HTERT RPE-1 (cell line): Measurements from ENCODE around the gene PHACTR1.
"Not testable (repeated sequence)": the region's sequence is repeated elsewhere in the genome, so short reads cannot be mapped to it uniquely, and the experiment has no call there.

ENCODE experiments used
- in situ Hi-C: fragments of 300-500 bp; cut with MboI; formaldehyde crosslinking; loops from 4 replicates; pipeline ENCODE4 v1.14.3; 2020; ENCODE audit warnings: low sequenced_read_pairs

The PHACTR1 gene

GRCh38 chr6:12943549-12943948 lies 227.0 kb downstream of the PHACTR1 start:
- in situ Hi-C loops = no loop called here

DNA sequence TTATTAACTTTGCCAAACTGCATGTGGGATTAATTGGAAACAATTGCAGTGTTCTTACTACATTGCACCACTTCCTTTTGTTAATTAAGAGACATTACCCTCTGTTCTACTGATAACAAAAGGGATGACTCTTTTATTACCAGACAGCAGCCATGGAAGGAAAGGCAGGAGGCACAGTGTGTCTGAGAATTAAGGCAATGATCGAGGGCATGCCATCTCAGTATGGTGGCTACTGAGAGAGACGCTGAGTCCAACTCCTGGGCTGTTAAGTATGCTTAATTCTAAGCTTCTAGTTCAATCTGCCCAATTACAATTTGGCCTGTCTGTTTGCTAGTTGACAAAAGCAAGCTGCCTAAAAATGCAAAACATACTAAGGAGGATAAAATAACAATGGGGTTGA lies 227.4 kb downstream of the PHACTR1 start:
- in situ Hi-C loops = no loop called here

GRCh38 chr6:12944528-12944927 lies 228.0 kb downstream of the PHACTR1 start:
- in situ Hi-C loops = not testable (repeated sequence)

DNA sequence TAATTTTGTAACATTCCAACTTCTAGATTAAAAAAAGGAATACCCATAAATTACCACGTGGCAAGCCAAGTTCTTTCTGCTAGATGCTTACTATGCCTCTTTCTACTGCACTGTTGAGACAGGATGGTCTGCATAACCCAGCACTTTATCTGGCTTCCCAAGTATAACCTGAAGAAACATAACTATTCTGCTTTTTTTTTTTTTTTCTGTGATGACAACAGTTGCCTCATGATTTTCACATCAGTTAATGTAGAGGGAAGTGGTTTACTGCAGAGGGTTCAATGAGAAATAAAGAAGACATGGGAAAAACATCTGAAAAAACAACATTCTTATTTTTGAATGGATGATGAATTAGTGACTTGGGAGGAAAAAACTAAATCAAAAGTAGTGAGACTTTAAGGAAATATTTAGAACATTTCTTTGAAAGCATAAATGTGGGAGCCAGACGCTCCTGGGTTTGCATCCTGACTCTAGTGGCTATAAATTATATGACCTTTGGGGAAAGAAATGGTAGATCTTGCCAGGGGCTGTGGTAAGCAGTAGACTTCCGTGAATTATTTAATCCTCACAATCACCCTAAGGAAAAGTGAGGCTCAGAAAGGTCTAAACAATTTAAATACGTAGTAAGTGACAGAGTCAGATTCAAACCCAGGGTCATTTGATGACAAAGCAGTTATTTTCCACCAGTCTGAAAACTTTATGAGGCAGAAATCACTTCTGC lies 230.7 kb downstream of the PHACTR1 start:
- in situ Hi-C loops = no loop called here

GRCh38 chr6:12947967-12948366 lies 231.4 kb downstream of the PHACTR1 start:
- in situ Hi-C loops = no loop called here

- in situ Hi-C loops = no loop called here
Observed at GRCh38 chr6:12950976-12951375, 234.4 kb downstream of the PHACTR1 start.

DNA sequence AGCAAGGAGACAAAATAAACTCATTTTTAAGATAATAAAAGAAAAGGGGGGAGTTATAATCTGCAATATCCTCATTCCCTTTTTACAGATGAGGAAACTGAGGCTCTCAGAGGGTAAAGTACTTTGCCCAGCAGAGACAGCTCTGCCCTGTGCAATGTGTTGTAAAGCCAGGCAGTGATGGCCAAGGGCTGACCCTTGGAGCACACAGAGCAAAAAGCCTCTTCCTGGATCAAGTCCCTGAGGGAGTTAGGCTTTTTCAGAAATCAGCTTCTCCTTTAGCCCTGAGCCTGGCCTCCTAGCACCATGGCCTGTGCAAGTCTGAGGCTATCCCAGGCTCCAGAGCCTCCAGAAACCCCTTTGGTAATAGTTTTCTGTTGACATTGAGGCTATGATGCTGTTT lies 234.8 kb downstream of the PHACTR1 start:
- in situ Hi-C loops = no loop called here

DNA sequence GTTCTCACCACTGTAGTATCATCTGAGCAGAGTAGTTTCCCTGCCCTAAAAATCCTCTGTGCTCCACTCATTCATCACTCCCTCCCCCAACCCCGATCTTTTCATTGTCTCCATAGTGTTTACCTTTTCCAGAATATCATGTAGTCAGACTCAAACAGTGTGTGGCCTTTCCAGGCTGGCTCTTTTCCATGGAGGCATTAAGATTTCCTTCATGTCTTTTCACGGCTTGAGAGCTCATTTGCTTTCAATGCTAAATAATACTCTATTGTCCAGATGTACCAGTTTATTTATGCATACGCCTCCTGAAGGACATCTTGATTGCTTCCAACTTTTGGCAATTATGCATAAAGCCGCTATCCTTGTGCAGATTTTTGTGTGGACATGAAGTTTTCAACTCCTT lies 235.8 kb downstream of the PHACTR1 start:
- in situ Hi-C loops = no loop called here

GRCh38 chr6:12955956-12956355 lies 239.4 kb downstream of the PHACTR1 start:
- in situ Hi-C loops = no loop called here

DNA sequence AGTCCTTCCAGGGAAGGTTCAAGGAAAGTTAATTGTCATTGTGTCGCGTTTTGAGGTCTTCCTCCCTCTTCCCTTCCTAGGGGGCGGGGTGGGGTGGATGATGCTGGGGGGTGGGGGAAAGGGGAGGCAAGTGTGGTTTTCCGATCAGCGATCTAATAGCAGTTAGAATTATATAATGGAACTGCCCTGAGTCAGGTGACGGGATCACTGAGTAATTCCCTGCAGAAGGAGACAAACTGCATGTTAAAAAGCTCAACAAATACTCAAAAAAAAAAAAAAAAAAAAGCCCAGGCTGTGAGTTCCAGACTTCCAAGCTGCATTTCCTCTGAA lies 240.4 kb downstream of the PHACTR1 start:
- in situ Hi-C loops = no loop called here

- in situ Hi-C loops = no loop called here
Observed at GRCh38 chr6:12957321-12958051, 240.9 kb downstream of the PHACTR1 start.

DNA sequence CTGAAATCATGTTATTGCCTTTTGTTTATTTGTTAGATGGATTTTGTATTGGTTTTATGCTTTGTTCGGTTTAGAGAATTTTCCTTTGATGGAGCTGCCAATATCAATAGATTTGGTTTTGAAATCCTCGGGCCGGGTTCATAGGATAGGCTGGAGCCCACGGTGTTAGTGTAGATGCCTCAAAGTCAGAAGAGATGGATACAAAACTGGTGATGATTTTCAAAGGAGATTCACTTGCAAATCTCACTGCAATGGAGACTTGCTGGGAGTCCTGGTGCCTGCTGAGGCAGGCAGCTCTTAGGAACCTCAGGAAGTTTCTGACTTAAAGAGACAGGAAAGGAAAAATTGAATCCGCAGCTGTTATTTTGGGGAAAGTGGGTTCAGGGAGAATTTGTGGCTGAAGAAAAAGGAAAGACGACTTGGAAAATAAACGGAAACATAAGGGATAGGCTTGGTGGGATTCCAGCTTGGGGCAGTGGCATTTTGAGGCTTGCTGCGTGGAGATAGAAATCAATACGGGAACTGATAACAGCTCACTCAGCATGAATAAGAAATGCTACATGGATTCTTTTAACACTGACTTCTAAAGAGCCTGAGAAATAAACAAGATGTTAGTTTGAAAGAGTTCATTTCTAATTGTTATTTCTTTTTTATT lies 241.6 kb downstream of the PHACTR1 start:
- in situ Hi-C loops = no loop called here

- in situ Hi-C loops = no loop called here
Observed at GRCh38 chr6:12961761-12962160, 245.2 kb downstream of the PHACTR1 start.

DNA sequence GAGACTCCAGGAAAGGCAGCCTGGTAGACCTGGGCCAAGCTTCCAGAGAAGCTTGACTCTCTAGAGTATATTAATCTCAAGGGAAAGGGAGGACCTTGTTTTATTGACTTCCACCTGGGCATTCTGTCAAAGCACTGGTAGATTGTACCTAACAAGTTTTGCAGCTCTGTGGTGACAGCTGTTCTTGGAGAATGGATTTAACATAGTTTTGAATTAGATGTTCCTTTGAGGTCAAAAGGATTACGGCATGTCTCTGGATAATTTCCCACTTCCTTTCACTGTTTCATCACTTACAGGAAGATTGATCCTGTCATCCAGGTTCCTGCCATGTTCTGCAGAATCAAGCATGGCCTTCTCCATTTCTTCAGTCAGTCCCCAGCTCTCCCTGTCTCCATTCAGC lies 246.0 kb downstream of the PHACTR1 start:
- in situ Hi-C loops = no loop called here

DNA sequence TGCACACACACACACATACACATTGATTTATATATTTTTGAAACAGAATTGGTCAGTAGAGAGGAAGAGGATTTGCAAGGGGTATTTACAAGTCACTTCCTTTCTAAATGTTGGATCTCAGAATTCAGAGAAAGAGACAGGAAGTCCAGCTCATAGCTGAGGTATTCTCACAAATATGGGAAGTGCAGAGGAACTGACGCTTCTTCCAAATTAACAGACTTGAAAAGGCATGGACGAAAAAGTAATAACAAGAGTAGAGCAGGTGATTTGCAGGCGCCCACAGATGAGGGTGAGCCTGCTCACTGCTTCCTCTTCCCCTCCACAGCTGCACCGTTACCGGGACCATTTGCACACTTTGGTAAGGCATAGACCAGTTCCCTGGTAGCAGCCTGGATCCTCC lies 246.4 kb downstream of the PHACTR1 start:
- in situ Hi-C loops = no loop called here

DNA sequence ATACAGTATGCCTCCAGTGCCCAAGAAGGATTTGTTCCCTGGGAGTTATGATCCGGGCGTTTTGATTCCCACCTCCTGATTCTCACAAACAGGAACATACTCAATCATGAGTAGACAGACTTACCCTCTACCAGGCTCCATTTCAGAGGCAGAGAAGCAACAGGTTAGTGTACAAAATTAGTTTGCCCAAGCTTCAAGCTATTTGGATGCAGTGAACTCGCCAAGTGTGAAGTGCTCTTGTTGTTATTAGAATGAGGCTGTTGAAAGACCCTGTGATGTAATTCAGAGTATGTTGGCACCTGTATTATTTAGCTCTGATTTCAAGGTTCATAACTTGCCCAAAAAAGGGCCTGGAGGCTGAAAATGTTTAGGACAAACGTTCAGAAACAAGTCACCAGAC lies 247.0 kb downstream of the PHACTR1 start:
- in situ Hi-C loops = no loop called here

DNA sequence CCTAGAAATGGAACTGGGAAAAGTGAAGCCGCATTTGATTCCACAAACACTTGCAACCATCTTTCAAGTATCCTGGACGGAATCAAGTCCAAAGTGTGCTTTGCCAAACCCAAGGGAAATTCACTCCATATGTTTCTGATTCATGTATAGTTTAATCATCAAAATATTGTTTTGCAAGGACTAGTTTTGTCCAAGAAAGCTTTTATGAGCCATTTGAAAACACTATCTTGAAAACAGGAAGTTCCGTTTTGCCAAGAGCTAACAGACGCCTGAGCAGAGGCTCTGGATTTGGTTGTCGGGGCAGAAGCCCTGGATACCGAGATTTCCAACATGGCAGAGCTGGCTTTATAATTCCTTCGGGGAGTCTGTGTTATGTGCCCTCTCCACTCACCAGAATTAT lies 251.1 kb downstream of the PHACTR1 start:
- in situ Hi-C loops = no loop called here

GRCh38 chr6:12968290-12968689 lies 251.7 kb downstream of the PHACTR1 start:
- in situ Hi-C loops = no loop called here

DNA sequence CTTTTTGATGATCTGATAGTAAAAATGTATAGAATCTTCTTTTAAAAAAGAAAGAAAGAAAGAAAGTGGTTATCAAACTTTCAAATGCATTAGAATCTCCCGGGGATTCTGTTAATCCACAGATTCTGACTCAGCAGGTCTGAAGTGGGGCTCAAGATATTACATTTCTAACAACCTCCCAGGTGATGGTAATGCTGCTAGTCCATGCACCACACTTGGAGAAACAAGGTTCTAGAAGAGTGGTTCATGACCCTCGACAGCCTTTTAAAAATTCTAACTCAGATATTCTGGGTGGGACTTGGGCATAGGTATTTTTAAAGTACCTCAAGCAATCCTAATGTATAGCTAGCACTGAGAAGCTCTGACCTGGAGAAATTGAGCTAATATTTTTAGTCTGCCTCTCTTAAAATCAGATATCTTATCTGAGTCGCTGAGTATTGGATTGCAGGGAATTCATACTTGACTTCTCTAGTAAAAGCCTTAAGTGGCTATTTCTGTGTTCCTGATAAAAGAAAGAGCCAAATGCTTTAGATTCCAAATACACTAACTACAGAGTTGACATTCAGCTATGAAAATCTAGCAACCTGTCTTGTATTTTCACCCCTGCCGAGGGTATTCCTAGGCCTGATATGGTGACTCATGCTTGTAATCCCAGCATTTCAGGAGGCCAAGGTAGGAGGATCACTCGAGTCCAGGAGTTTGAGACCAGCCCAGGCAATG lies 252.4 kb downstream of the PHACTR1 start:
- in situ Hi-C loops = no loop called here

GRCh38 chr6:12969966-12970365 lies 253.4 kb downstream of the PHACTR1 start:
- in situ Hi-C loops = no loop called here

DNA sequence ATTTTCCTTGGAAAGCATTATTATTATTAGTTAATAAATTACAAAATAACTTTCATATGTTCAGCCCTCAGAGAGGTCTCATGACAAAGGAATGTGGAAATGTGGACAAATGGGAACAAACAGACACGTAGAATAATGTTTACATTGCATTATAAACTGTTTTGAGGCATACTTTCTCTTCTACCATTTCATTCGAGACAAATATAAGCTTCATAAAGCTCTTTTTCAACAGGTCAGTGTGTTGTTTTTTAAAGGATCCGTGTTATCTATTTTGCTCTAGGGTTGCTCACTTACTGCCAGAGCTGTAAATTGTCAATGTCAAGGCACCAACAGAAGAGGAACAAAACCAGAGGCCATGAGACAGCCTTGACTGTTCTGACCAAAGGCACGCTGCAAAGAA lies 256.8 kb downstream of the PHACTR1 start:
- in situ Hi-C loops = no loop called here

DNA sequence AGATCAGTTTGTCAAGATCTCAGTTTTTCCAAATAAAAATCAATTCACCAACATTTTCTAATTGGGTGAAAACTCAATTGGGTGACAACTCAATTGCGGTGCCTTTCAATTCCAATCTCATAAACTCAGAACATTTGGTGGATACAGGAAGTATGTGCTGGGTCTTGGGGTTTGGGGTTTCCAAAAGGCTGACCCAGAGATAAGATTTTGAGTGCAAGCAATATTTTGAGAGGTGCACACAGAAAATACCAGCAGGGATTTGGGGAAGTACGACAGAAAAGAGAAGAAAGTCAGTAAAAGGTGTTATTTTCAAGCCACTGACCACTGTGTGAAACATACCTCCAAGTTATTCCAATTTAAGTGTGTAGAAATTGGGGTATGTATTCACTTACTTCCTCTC lies 258.0 kb downstream of the PHACTR1 start:
- in situ Hi-C loops = no loop called here
